ENCODE measurements around the gene MED23. TPM values are rescaled to one million over a fixed set of nuclear protein-coding genes. Genes with fewer than 3 reads are reported as not detected.

The MED23 gene
- total RNA-seq, 1 experiment from 2014 or later = 21.3 TPM

DNA sequence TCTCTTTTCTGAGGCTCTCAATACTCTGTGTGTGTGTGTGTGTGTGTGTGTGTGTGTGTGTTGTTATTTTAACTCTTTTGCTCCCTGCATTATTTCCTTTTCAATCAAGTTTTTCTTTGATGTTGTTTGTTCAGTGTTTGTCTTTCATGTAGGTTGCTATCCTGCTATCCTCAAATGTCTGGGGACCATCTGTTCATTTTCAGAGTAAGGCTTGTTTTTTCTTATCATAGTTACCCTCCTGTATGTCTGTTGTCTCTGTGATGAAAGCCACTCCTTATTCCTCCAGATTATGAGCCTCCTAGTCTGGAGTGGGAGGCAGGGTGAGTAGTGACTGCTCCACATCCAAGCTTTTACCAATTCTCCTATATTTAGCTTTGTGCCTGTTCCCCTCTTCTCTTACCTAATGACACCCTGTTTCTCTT, 18.2 kb upstream of the MED23 start:
- no peaks in the 10 kb centered on the region for H3K9me2 ChIP-seq (ENCODE audit: insufficient read depth)
- DNase-seq = no peak
- H2AFZ ChIP-seq = peak overlapping the region; percentile 25; the same call in 1 of the 2 replicates
- CTCF ChIA-PET = no interaction called here
- no peaks in the 10 kb centered on the region for H3K9me3 ChIP-seq (ENCODE audit: insufficient read depth, low read depth)
- no peaks in the 10 kb centered on the region for H3K79me2 ChIP-seq (ENCODE audit: low read depth)
- no peaks in the 10 kb centered on the region for H3K36me3 ChIP-seq (ENCODE audit: low read depth)
- POLR2A ChIA-PET (ENCODE audit: unreplicated experiment) = no interaction called here
- intact Hi-C loops (cut with micrococcal nuclease; ENCODE audit: unreplicated experiment) = no loop called here
- no peaks in the 10 kb centered on the region for H4K20me1 ChIP-seq (ENCODE audit: insufficient read depth)
- peaks cover 1% of the 10 kb centered on the region; the same call in 1 of the 2 replicates for H3K4me1 ChIP-seq (replicated peaks; ENCODE audit: insufficient read depth)
- no peak overlapping the region for H3K4me2 ChIP-seq
- no peaks in the 10 kb centered on the region for H3K27me3 ChIP-seq (ENCODE audit: insufficient read depth, low read depth)
- no TSS peak for BruUV-seq (replicated peaks)
- no peaks in the 10 kb centered on the region for H3F3A ChIP-seq (ENCODE audit: insufficient read depth, low read depth)
- H3K4me3 ChIP-seq = no peak overlapping the region
- TF ChIP-seq, protein P1, sequence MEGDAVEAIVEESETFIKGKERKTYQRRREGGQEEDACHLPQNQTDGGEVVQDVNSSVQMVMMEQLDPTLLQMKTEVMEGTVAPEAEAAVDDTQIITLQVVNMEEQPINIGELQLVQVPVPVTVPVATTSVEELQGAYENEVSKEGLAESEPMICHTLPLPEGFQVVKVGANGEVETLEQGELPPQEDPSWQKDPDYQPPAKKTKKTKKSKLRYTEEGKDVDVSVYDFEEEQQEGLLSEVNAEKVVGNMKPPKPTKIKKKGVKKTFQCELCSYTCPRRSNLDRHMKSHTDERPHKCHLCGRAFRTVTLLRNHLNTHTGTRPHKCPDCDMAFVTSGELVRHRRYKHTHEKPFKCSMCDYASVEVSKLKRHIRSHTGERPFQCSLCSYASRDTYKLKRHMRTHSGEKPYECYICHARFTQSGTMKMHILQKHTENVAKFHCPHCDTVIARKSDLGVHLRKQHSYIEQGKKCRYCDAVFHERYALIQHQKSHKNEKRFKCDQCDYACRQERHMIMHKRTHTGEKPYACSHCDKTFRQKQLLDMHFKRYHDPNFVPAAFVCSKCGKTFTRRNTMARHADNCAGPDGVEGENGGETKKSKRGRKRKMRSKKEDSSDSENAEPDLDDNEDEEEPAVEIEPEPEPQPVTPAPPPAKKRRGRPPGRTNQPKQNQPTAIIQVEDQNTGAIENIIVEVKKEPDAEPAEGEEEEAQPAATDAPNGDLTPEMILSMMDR (conservative IDR thresholded peaks at IDR 0.05) = no peak
- H3K27ac ChIP-seq = no peak overlapping the region

DNA sequence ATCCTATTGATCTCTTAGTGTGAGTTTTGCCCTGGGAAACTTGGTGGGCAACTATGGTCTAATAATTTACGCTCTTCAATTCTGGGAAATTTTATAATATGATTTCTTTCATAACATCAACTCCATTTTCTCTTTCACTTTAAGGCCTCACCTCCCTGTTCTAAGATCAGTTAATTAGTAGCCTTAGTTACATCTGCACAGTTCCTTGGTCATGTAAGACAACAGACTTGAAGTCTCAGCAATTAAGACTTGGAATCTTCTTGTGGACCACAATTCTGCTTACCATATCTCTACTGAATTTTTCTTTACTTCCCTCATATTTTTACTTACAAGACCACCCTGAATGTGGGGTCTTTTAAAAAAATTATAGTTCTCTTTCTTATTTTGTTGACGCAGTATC, 17.8 kb upstream of the MED23 start:
- H3K79me2 ChIP-seq (ENCODE audit: low read depth) = no peaks in the 10 kb centered on the region
- BruUV-seq (replicated peaks) = no TSS peak
- no peak overlapping the region for H3K4me3 ChIP-seq
- intact Hi-C loops (cut with micrococcal nuclease; ENCODE audit: unreplicated experiment) = no loop called here
- TF ChIP-seq, protein P1 (conservative IDR thresholded peaks at IDR 0.05) = no peak
- no peak for TF ChIP-seq EZH2 (IDR thresholded peaks at IDR 0.05; ENCODE audit: low read depth)
- H3K4me1 ChIP-seq (replicated peaks; ENCODE audit: insufficient read depth) = no peaks in the 10 kb centered on the region
- no peak overlapping the region for H3K27ac ChIP-seq
- H3K4me2 ChIP-seq = no peak overlapping the region
- no peaks in the 10 kb centered on the region for H3K9me3 ChIP-seq (ENCODE audit: insufficient read depth, low read depth)
- H2AFZ ChIP-seq = no peak overlapping the region
- DNase-seq = no peak
- CTCF ChIA-PET = no interaction called here
- H3K27me3 ChIP-seq (ENCODE audit: insufficient read depth, low read depth) = no peaks in the 10 kb centered on the region
- no peaks in the 10 kb centered on the region for H3K36me3 ChIP-seq (ENCODE audit: low read depth)
- no peaks in the 10 kb centered on the region for H4K20me1 ChIP-seq (ENCODE audit: insufficient read depth)
- H3K9me2 ChIP-seq (ENCODE audit: insufficient read depth) = no peaks in the 10 kb centered on the region
- POLR2A ChIA-PET (ENCODE audit: unreplicated experiment) = no interaction called here
- no peaks in the 10 kb centered on the region for H3F3A ChIP-seq (ENCODE audit: insufficient read depth, low read depth)

DNA sequence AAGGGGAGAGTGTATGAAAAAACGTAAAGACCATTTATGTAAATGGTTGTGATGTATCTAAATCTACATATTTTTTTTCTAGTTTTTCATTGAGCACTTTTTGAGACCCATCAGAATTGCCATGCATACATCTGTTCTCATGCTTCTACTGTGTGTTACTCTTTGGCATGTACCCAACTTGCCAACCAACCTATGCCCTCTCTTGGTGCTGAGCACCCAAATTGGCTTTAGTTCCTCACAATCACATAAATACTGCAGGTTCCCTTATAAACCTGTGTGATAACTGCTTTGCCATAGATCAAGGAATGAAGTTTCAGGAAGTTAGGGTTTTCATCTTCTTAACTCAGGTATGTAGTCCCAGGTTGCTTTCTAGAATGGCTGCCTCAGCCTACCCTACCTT, 16.9 kb upstream of the MED23 start:
- Histone ChIP-seq H3K9me2 (ENCODE audit: insufficient read depth) (no peaks in the 10 kb centered on the region), H3K9me3 (ENCODE audit: insufficient read depth, low read depth) (no peaks in the 10 kb centered on the region), H3K27ac (no peak overlapping the region), H3K4me2 (no peak overlapping the region), H3K79me2 (ENCODE audit: low read depth) (no peaks in the 10 kb centered on the region), H3K4me3 (no peak overlapping the region), H3K36me3 (ENCODE audit: low read depth) (no peaks in the 10 kb centered on the region), H4K20me1 (ENCODE audit: insufficient read depth) (no peaks in the 10 kb centered on the region), H3K27me3 (ENCODE audit: insufficient read depth, low read depth) (no peaks in the 10 kb centered on the region), H3F3A (ENCODE audit: insufficient read depth, low read depth) (no peaks in the 10 kb centered on the region), H2AFZ (no peak overlapping the region), H3K4me1 (replicated peaks; ENCODE audit: insufficient read depth) (no peaks in the 10 kb centered on the region)
- ChIA-PET CTCF (no interaction called here), POLR2A (ENCODE audit: unreplicated experiment) (no interaction called here)
- no peak for DNase-seq
- TF ChIP-seq, protein P1 (conservative IDR thresholded peaks at IDR 0.05) = no peak
- TF ChIP-seq EZH2 (IDR thresholded peaks at IDR 0.05; ENCODE audit: low read depth) = no peak
- intact Hi-C loops (cut with micrococcal nuclease; ENCODE audit: unreplicated experiment) = no loop called here
- BruUV-seq (replicated peaks) = no TSS peak

All from PC-9 (cell line).